DND-41 (cell line): ENCODE measurements around the gene MAN2B1.
A peak's percentile ranks its signal among the peaks of the same experiment; 100 is the strongest.

ENCODE experiments used
- ATAC-seq: fragments of 200-7000 bp; cut with Tn5 transposase; 3 replicates; pipeline ENCODE4 v1.9.1; 2021; ENCODE audit warnings: low read depth; ENCODE audit not compliant: insufficient read depth
- DNase-seq: peaks from one replicate; pipeline ENCODE4 v3.0.0-alpha.2; 2020
- H2AFZ ChIP-seq: 2 replicates; pipeline ENCODE4 v1.6.0; 2012; ENCODE audit warnings: low read depth, low read length
- H3K27ac ChIP-seq: 2 replicates; pipeline ENCODE4 v1.5.1; 2012; ENCODE audit warnings: low read length, inconsistent platforms
- H3K27me3 ChIP-seq: fragments of 200-600 bp; sonication (generic); 2 replicates; pipeline ENCODE4 v1.6.0; 2012; ENCODE audit warnings: low read length, mild to moderate bottlenecking, inconsistent platforms; ENCODE audit not compliant: insufficient read depth, poor library complexity
- H3K36me3 ChIP-seq: 2 replicates; pipeline ENCODE4 v1.5.1; 2012; ENCODE audit warnings: low read length, inconsistent platforms; ENCODE audit not compliant: insufficient read depth
- H3K4me1 ChIP-seq: 2 replicates; pipeline ENCODE4 v1.5.1; 2012; ENCODE audit warnings: mild to moderate bottlenecking, low read length; ENCODE audit not compliant: insufficient read depth
- H3K4me2 ChIP-seq: 2 replicates; pipeline ENCODE4 v1.6.0; 2012; ENCODE audit warnings: mild to moderate bottlenecking, moderate library complexity, low read length, inconsistent platforms; ENCODE audit not compliant: insufficient read depth
- H3K4me3 ChIP-seq, 2 experiments: fragments of 200-600 bp in 1 of 2; shearing (Covaris generic) in 1 of 2; 2 replicates each; pipeline ENCODE4 v1.5.1; 2012 to 2016; ENCODE audit warnings: inconsistent platforms in 2 of 2, low read length in 2 of 2, mild to moderate bottlenecking in 2 of 2, low read depth in 1 of 2, moderate library complexity in 1 of 2
- H3K79me2 ChIP-seq: 2 replicates; pipeline ENCODE4 v1.6.0; 2012; ENCODE audit warnings: low read length, inconsistent platforms; ENCODE audit not compliant: insufficient read depth
- H3K9ac ChIP-seq: 2 replicates; pipeline ENCODE4 v1.6.0; 2012; ENCODE audit warnings: low read depth, mild to moderate bottlenecking, inconsistent platforms, low read length, moderate library complexity
- H3K9me3 ChIP-seq: 2 replicates; pipeline ENCODE4 v1.5.1; 2012; ENCODE audit warnings: low read length, moderate library complexity, mild to moderate bottlenecking, inconsistent platforms; ENCODE audit not compliant: insufficient read depth, severe bottlenecking
- H4K20me1 ChIP-seq: 2 replicates; pipeline ENCODE4 v1.6.0; 2012; ENCODE audit warnings: low read length; ENCODE audit not compliant: insufficient read depth
- EZH2 ChIP-seq: IDR thresholded peaks from 3 replicates; pipeline ENCODE4 v1.6.1; 2012; ENCODE audit warnings: borderline replicate concordance, low read depth, mild to moderate bottlenecking, moderate library complexity, low read length, inconsistent platforms; ENCODE audit not compliant: severe bottlenecking
- TF ChIP-seq, protein P1 (sequence below): IDR thresholded peaks from 2 replicates; pipeline ENCODE4 v1.5.1; 2012; ENCODE audit warnings: borderline replicate concordance, low read length, moderate library complexity, mild to moderate bottlenecking; ENCODE audit not compliant: poor library complexity, severe bottlenecking; ENCODE audit errors: extremely low read depth

Gene MAN2B1

DNA sequence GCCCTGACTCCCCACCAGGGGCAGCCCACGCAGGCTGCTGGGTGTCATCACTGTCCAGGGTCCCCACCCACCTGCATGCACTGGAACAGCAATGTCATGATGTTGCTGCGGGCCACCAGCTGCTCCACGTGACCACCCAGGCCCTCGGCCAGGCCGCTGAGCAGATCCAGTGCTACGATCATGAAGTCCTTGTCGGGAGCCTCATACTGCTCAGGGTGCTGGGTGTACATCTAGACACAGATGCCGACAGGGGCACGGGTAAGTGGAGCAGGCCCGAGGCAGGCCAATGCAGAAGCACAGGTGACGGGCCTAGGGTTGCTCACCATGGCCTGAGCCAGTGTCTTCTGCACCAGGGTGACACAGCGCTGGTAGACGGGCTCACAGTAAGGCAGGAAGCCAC is 38.6 kb upstream of the MAN2B1 start:
- ATAC-seq (no peak), DNase-seq (no peak)
- Histone ChIP-seq H2AFZ (no peak overlapping the region), H3K9ac (no peak overlapping the region), H3K4me1 (no peaks in the 10 kb centered on the region), H3K27ac (no peak overlapping the region), H3K4me2 (no peak overlapping the region), H3K4me3 (no peak overlapping the region), H3K27me3 (no peaks in the 10 kb centered on the region), H3K9me3 (no peaks in the 10 kb centered on the region), H3K79me2 (no peaks in the 10 kb centered on the region), H4K20me1 (peaks cover 23% of the 10 kb centered on the region), H3K36me3 (peaks cover 95% of the 10 kb centered on the region)
- TF ChIP-seq, protein P1, sequence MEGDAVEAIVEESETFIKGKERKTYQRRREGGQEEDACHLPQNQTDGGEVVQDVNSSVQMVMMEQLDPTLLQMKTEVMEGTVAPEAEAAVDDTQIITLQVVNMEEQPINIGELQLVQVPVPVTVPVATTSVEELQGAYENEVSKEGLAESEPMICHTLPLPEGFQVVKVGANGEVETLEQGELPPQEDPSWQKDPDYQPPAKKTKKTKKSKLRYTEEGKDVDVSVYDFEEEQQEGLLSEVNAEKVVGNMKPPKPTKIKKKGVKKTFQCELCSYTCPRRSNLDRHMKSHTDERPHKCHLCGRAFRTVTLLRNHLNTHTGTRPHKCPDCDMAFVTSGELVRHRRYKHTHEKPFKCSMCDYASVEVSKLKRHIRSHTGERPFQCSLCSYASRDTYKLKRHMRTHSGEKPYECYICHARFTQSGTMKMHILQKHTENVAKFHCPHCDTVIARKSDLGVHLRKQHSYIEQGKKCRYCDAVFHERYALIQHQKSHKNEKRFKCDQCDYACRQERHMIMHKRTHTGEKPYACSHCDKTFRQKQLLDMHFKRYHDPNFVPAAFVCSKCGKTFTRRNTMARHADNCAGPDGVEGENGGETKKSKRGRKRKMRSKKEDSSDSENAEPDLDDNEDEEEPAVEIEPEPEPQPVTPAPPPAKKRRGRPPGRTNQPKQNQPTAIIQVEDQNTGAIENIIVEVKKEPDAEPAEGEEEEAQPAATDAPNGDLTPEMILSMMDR = no peak
- TF ChIP-seq EZH2 = no peak

- Histone ChIP-seq H3K4me2 (no peak overlapping the region), H3K79me2 (no peaks in the 10 kb centered on the region), H4K20me1 (peaks cover 20% of the 10 kb centered on the region), H3K4me1 (peaks cover 11% of the 10 kb centered on the region), H3K27me3 (no peaks in the 10 kb centered on the region), H3K9me3 (no peaks in the 10 kb centered on the region), H3K36me3 (peaks cover 87% of the 10 kb centered on the region), H3K27ac (no peak overlapping the region), H2AFZ (no peak overlapping the region), H3K9ac (no peak overlapping the region), H3K4me3 (no peak overlapping the region)
- TF ChIP-seq, protein P1 = no peak
- no peak for TF ChIP-seq EZH2
- ATAC-seq = peak; percentile 87
- DNase-seq = peak; percentile 82
These were observed 36.5 kb upstream of the MAN2B1 start for GRCh38 chr19:12703046-12703445.

DNA sequence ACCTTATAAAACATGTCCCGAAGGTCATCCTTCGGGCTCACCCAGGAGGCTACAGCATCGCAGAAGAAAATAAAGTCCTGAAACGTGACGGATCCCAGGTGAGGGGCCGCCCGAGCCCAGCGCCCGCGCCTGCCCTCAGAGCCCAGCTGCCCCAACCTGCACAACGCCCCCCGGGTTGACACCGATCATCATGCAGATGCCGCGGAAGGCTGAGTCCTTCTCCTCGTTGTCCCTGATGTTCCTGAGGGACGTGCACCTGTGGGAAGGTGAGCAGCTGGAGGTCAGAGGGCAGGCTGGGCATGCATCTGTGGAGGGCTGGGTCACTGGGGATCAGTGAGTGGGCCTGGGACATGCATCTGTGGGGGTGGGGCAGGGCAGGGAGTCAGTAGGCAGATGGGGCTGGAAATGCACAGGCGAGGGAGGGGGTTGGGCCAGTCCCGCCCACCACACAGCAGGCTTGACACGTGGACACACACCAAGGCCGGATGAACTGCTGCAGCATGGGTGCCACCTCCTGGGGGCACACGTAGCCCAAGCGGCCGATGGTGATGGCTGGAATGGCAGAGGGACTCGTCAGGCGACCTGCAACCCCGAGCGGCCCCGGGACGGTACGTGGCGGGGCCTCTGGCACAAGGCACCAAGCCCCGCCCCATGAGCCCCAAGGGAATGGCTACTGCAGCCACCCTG is 35.2 kb upstream of the MAN2B1 start:
- H3K9me3 ChIP-seq = no peaks in the 10 kb centered on the region
- peaks cover 77% of the 10 kb centered on the region for H3K36me3 ChIP-seq
- H3K27ac ChIP-seq = no peak overlapping the region

More for the DNA sequence above, 35.2 kb upstream of the MAN2B1 start:
- Histone ChIP-seq H3K4me1 (peaks cover 24% of the 10 kb centered on the region), H2AFZ (no peak overlapping the region), H3K4me2 (no peak overlapping the region), H3K79me2 (no peaks in the 10 kb centered on the region), H3K4me3 (no peak overlapping the region), H4K20me1 (peaks cover 20% of the 10 kb centered on the region), H3K27me3 (no peaks in the 10 kb centered on the region), H3K9ac (no peak overlapping the region)
- no peak for TF ChIP-seq EZH2
- TF ChIP-seq, protein P1 = no peak
- DNase-seq = no peak
- ATAC-seq = no peak
